Activated naive CD8-positive, alpha-beta T cell (primary cell): ENCODE measurements around the gene NLGN1.

Experiments used
- H3K27ac Mint-ChIP-seq: one replicate; pipeline ENCODE4 v1.8.0; 2021; ENCODE audit warnings: mixed read lengths
- H3K27me3 Mint-ChIP-seq: one replicate; pipeline ENCODE4 v1.8.0; 2021; ENCODE audit warnings: mixed read lengths
- H3K36me3 Mint-ChIP-seq: one replicate; pipeline ENCODE4 v1.8.0; 2021; ENCODE audit warnings: mixed read lengths
- H3K4me1 Mint-ChIP-seq: one replicate; pipeline ENCODE4 v1.8.0; 2021; ENCODE audit warnings: low read depth, mixed read lengths
- H3K4me3 Mint-ChIP-seq: one replicate; pipeline ENCODE4 v1.8.0; 2021; ENCODE audit warnings: mild to moderate bottlenecking, mixed read lengths
- H3K9me3 Mint-ChIP-seq: one replicate; pipeline ENCODE4 v1.8.0; 2021; ENCODE audit warnings: low read depth, mixed read lengths

NLGN1 gene

GRCh38 chr3:173750095-173750494, 352.6 kb downstream of the NLGN1 start:
- Mint-ChIP-seq H3K4me3 (no peak overlapping the region), H3K9me3 (no peaks in the 10 kb centered on the region), H3K27me3 (no peaks in the 10 kb centered on the region), H3K36me3 (no peaks in the 10 kb centered on the region), H3K4me1 (no peaks in the 10 kb centered on the region), H3K27ac (no peak overlapping the region)

GRCh38 chr3:173750591-173750990, 353.0 kb downstream of the NLGN1 start:
- Mint-ChIP-seq H3K9me3 (no peaks in the 10 kb centered on the region), H3K27ac (no peak overlapping the region), H3K4me3 (no peak overlapping the region), H3K36me3 (no peaks in the 10 kb centered on the region), H3K4me1 (no peaks in the 10 kb centered on the region), H3K27me3 (no peaks in the 10 kb centered on the region)

GRCh38 chr3:173753593-173753992, 356.0 kb downstream of the NLGN1 start:
- Mint-ChIP-seq H3K9me3 (no peaks in the 10 kb centered on the region), H3K4me1 (no peaks in the 10 kb centered on the region), H3K36me3 (no peaks in the 10 kb centered on the region), H3K4me3 (no peak overlapping the region), H3K27ac (no peak overlapping the region), H3K27me3 (no peaks in the 10 kb centered on the region)

GRCh38 chr3:173755161-173755560, 357.6 kb downstream of the NLGN1 start:
- no peak overlapping the region for H3K4me3 Mint-ChIP-seq
- no peaks in the 10 kb centered on the region for H3K9me3 Mint-ChIP-seq
- H3K27ac Mint-ChIP-seq, result no peak overlapping the region
- H3K27me3 Mint-ChIP-seq, result no peaks in the 10 kb centered on the region
- no peaks in the 10 kb centered on the region for H3K4me1 Mint-ChIP-seq
- no peaks in the 10 kb centered on the region for H3K36me3 Mint-ChIP-seq

- Mint-ChIP-seq H3K27ac (no peak overlapping the region), H3K9me3 (peaks cover 8% of the 10 kb centered on the region)
These were observed 363.6 kb downstream of the NLGN1 start for GRCh38 chr3:173761161-173761560.

GRCh38 chr3:173762501-173762900, 365.0 kb downstream of the NLGN1 start:
- Mint-ChIP-seq H3K27me3 (no peaks in the 10 kb centered on the region), H3K36me3 (no peaks in the 10 kb centered on the region)

More at GRCh38 chr3:173761161-173761560, 363.6 kb downstream of the NLGN1 start:
- no peaks in the 10 kb centered on the region for H3K4me1 Mint-ChIP-seq
- H3K36me3 Mint-ChIP-seq, result no peaks in the 10 kb centered on the region
- H3K4me3 Mint-ChIP-seq, result no peak overlapping the region
- H3K27me3 Mint-ChIP-seq, result no peaks in the 10 kb centered on the region

GRCh38 chr3:173770011-173770410, 372.5 kb downstream of the NLGN1 start:
- H3K27ac Mint-ChIP-seq, result no peak overlapping the region
- H3K9me3 Mint-ChIP-seq, result peaks cover 5% of the 10 kb centered on the region
- H3K4me1 Mint-ChIP-seq, result no peaks in the 10 kb centered on the region
- no peaks in the 10 kb centered on the region for H3K27me3 Mint-ChIP-seq
- no peak overlapping the region for H3K4me3 Mint-ChIP-seq
- no peaks in the 10 kb centered on the region for H3K36me3 Mint-ChIP-seq

More at GRCh38 chr3:173762501-173762900, 365.0 kb downstream of the NLGN1 start:
- Mint-ChIP-seq H3K9me3 (peaks cover 12% of the 10 kb centered on the region), H3K27ac (no peak overlapping the region), H3K4me1 (no peaks in the 10 kb centered on the region), H3K4me3 (no peak overlapping the region)

- H3K9me3 Mint-ChIP-seq, result peaks cover 5% of the 10 kb centered on the region
- H3K4me1 Mint-ChIP-seq, result no peaks in the 10 kb centered on the region
- no peak overlapping the region for H3K27ac Mint-ChIP-seq
- H3K27me3 Mint-ChIP-seq, result no peaks in the 10 kb centered on the region
- H3K4me3 Mint-ChIP-seq, result no peak overlapping the region
- H3K36me3 Mint-ChIP-seq, result no peaks in the 10 kb centered on the region
These were observed 373.4 kb downstream of the NLGN1 start for GRCh38 chr3:173770796-173771573.

- Mint-ChIP-seq H3K4me1 (no peaks in the 10 kb centered on the region), H3K9me3 (no peaks in the 10 kb centered on the region), H3K36me3 (no peaks in the 10 kb centered on the region), H3K4me3 (no peak overlapping the region), H3K27me3 (no peaks in the 10 kb centered on the region), H3K27ac (no peak overlapping the region)
These were observed 376.3 kb downstream of the NLGN1 start for GRCh38 chr3:173773800-173774199.

- Mint-ChIP-seq H3K27ac (no peak overlapping the region), H3K36me3 (no peaks in the 10 kb centered on the region), H3K9me3 (no peaks in the 10 kb centered on the region), H3K4me3 (no peak overlapping the region), H3K4me1 (no peaks in the 10 kb centered on the region), H3K27me3 (no peaks in the 10 kb centered on the region)
These were observed 376.8 kb downstream of the NLGN1 start for GRCh38 chr3:173774294-173774693.

GRCh38 chr3:173778251-173778650, 380.7 kb downstream of the NLGN1 start:
- H3K27me3 Mint-ChIP-seq, result no peaks in the 10 kb centered on the region
- no peaks in the 10 kb centered on the region for H3K36me3 Mint-ChIP-seq
- no peak overlapping the region for H3K27ac Mint-ChIP-seq
- no peaks in the 10 kb centered on the region for H3K4me1 Mint-ChIP-seq
- H3K9me3 Mint-ChIP-seq, result no peaks in the 10 kb centered on the region
- no peak overlapping the region for H3K4me3 Mint-ChIP-seq

- H3K36me3 Mint-ChIP-seq, result no peaks in the 10 kb centered on the region
- H3K4me1 Mint-ChIP-seq, result no peaks in the 10 kb centered on the region
- H3K4me3 Mint-ChIP-seq, result no peak overlapping the region
- H3K27ac Mint-ChIP-seq, result no peak overlapping the region
- H3K9me3 Mint-ChIP-seq, result peaks cover 3% of the 10 kb centered on the region
- no peaks in the 10 kb centered on the region for H3K27me3 Mint-ChIP-seq
These were observed 382.5 kb downstream of the NLGN1 start for GRCh38 chr3:173780067-173780466.

GRCh38 chr3:173785004-173785403, 387.5 kb downstream of the NLGN1 start:
- Mint-ChIP-seq H3K36me3 (no peaks in the 10 kb centered on the region), H3K27me3 (no peaks in the 10 kb centered on the region), H3K27ac (no peak overlapping the region), H3K4me3 (no peak overlapping the region), H3K9me3 (peaks cover 3% of the 10 kb centered on the region), H3K4me1 (no peaks in the 10 kb centered on the region)

GRCh38 chr3:173789530-173790162, 392.1 kb downstream of the NLGN1 start:
- Mint-ChIP-seq H3K36me3 (no peaks in the 10 kb centered on the region), H3K9me3 (peaks cover 2% of the 10 kb centered on the region), H3K27ac (no peak overlapping the region), H3K4me3 (no peak overlapping the region), H3K4me1 (no peaks in the 10 kb centered on the region), H3K27me3 (no peaks in the 10 kb centered on the region)

- Mint-ChIP-seq H3K4me1 (no peaks in the 10 kb centered on the region), H3K36me3 (no peaks in the 10 kb centered on the region), H3K9me3 (no peaks in the 10 kb centered on the region), H3K27me3 (no peaks in the 10 kb centered on the region), H3K27ac (no peak overlapping the region), H3K4me3 (no peak overlapping the region)
These were observed 396.4 kb downstream of the NLGN1 start for GRCh38 chr3:173793963-173794362.

GRCh38 chr3:173796405-173796804, 398.9 kb downstream of the NLGN1 start:
- Mint-ChIP-seq H3K9me3 (no peaks in the 10 kb centered on the region), H3K4me1 (no peaks in the 10 kb centered on the region), H3K4me3 (no peak overlapping the region), H3K36me3 (no peaks in the 10 kb centered on the region), H3K27ac (no peak overlapping the region), H3K27me3 (no peaks in the 10 kb centered on the region)
